Liver (tissue), 3 donors: ENCODE measurements around the gene HJURP.

Source experiments
- EGR1 ChIP-seq, 2 donors: IDR thresholded peaks; 2 replicates each; pipeline ENCODE4 v1.6.1; 2016 to 2018; ENCODE audit warnings: antibody characterized with exemption in 2 of 2, low read depth in 2 of 2
- FOXA1 ChIP-seq: IDR thresholded peaks from 2 replicates; pipeline ENCODE4 v1.6.1; 2016; ENCODE audit warnings: antibody characterized with exemption
- GABPA ChIP-seq, 2 donors: IDR thresholded peaks in 1 of 2; conservative IDR thresholded peaks in 1 of 2; 2 replicates each; pipeline ENCODE4 v1.6.1; 2016; ENCODE audit warnings: antibody characterized with exemption in 2 of 2, mild to moderate bottlenecking in 1 of 2, moderate library complexity in 1 of 2
- JUND ChIP-seq, 2 donors: IDR thresholded peaks; 2 replicates each; pipeline ENCODE4 v1.6.1; 2016; ENCODE audit warnings: antibody characterized with exemption in 2 of 2
- NR2F2 ChIP-seq: IDR thresholded peaks from 2 replicates; pipeline ENCODE4 v1.6.1; 2016; ENCODE audit warnings: antibody characterized with exemption
- RXRA ChIP-seq, 2 donors: IDR thresholded peaks; 2 replicates each; pipeline ENCODE4 v1.6.1; 2017 to 2018; ENCODE audit warnings: antibody characterized with exemption in 2 of 2, mild to moderate bottlenecking in 1 of 2
- SP1 ChIP-seq: IDR thresholded peaks from 2 replicates; pipeline ENCODE4 v1.6.1; 2018; ENCODE audit warnings: antibody characterized with exemption, mild to moderate bottlenecking
- TAF1 ChIP-seq: conservative IDR thresholded peaks from 2 replicates; pipeline ENCODE4 v1.6.1; 2016; ENCODE audit warnings: antibody characterized with exemption, mild to moderate bottlenecking
- YY1 ChIP-seq: IDR thresholded peaks from 2 replicates; pipeline ENCODE4 v1.6.1; 2016; ENCODE audit warnings: antibody characterized with exemption, mild to moderate bottlenecking
- TF ChIP-seq, protein P1 (sequence below): fragments of 150-350 bp; IDR thresholded peaks from 2 replicates; pipeline ENCODE4 v1.5.1; 2017; ENCODE audit warnings: improper control_type of control experiment, low read depth, low read length; ENCODE audit not compliant: missing input control
- TF ChIP-seq, protein P2 (sequence below): IDR thresholded peaks from 2 replicates; pipeline ENCODE4 v1.6.1; 2016; ENCODE audit warnings: antibody characterized with exemption
- TF ChIP-seq, protein P3 (sequence below): IDR thresholded peaks from 2 replicates; pipeline ENCODE4 v1.6.1; 2016; ENCODE audit warnings: antibody characterized with exemption, mild to moderate bottlenecking
- TF ChIP-seq, protein P4 (sequence below): IDR thresholded peaks from 2 replicates; pipeline ENCODE4 v1.6.1; 2016; ENCODE audit warnings: antibody characterized with exemption
- TF ChIP-seq, protein P5 (sequence below): IDR thresholded peaks from 2 replicates; pipeline ENCODE4 v1.6.1; 2016; ENCODE audit warnings: antibody characterized with exemption
- donor health status: healthy.
- donor health status: healthy.

DNA sequence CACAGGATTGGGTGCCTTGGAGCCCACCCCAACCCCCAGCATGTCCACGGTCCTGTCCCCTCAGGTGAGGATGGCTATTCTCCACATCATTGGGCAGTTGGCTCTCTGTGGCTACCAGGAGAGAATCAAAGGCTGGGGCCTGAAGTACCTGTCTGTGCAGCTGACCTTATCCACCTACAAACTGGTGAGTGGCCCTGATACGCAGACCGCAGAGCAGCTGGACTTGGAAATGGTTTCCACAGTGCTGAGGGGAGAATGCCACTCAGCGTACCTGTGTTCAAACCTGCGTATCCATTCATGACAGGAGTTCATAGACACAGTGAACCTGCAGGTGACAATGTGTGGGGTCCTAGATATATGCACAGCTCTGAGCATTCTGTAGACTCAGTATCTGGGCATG, 54.6 kb downstream of the HJURP start:
- TF ChIP-seq, protein P1, sequence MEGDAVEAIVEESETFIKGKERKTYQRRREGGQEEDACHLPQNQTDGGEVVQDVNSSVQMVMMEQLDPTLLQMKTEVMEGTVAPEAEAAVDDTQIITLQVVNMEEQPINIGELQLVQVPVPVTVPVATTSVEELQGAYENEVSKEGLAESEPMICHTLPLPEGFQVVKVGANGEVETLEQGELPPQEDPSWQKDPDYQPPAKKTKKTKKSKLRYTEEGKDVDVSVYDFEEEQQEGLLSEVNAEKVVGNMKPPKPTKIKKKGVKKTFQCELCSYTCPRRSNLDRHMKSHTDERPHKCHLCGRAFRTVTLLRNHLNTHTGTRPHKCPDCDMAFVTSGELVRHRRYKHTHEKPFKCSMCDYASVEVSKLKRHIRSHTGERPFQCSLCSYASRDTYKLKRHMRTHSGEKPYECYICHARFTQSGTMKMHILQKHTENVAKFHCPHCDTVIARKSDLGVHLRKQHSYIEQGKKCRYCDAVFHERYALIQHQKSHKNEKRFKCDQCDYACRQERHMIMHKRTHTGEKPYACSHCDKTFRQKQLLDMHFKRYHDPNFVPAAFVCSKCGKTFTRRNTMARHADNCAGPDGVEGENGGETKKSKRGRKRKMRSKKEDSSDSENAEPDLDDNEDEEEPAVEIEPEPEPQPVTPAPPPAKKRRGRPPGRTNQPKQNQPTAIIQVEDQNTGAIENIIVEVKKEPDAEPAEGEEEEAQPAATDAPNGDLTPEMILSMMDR: no peak
- no peak for TF ChIP-seq YY1
- TF ChIP-seq, protein P2, sequence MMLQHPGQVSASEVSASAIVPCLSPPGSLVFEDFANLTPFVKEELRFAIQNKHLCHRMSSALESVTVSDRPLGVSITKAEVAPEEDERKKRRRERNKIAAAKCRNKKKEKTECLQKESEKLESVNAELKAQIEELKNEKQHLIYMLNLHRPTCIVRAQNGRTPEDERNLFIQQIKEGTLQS: no peak
- no peak for TF ChIP-seq FOXA1
- TF ChIP-seq TAF1: no peak
- TF ChIP-seq, protein P3, sequence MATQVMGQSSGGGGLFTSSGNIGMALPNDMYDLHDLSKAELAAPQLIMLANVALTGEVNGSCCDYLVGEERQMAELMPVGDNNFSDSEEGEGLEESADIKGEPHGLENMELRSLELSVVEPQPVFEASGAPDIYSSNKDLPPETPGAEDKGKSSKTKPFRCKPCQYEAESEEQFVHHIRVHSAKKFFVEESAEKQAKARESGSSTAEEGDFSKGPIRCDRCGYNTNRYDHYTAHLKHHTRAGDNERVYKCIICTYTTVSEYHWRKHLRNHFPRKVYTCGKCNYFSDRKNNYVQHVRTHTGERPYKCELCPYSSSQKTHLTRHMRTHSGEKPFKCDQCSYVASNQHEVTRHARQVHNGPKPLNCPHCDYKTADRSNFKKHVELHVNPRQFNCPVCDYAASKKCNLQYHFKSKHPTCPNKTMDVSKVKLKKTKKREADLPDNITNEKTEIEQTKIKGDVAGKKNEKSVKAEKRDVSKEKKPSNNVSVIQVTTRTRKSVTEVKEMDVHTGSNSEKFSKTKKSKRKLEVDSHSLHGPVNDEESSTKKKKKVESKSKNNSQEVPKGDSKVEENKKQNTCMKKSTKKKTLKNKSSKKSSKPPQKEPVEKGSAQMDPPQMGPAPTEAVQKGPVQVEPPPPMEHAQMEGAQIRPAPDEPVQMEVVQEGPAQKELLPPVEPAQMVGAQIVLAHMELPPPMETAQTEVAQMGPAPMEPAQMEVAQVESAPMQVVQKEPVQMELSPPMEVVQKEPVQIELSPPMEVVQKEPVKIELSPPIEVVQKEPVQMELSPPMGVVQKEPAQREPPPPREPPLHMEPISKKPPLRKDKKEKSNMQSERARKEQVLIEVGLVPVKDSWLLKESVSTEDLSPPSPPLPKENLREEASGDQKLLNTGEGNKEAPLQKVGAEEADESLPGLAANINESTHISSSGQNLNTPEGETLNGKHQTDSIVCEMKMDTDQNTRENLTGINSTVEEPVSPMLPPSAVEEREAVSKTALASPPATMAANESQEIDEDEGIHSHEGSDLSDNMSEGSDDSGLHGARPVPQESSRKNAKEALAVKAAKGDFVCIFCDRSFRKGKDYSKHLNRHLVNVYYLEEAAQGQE: no peak
- TF ChIP-seq JUND (IDR thresholded peaks at IDR 0.05): no peak
- no peak for TF ChIP-seq GABPA (IDR thresholded peaks at IDR 0.05 in 1 of 2, conservative IDR thresholded peaks at IDR 0.05 in 1 of 2)
- no peak for TF ChIP-seq NR2F2
- TF ChIP-seq RXRA (IDR thresholded peaks at IDR 0.05): no peak
- TF ChIP-seq, protein P4, sequence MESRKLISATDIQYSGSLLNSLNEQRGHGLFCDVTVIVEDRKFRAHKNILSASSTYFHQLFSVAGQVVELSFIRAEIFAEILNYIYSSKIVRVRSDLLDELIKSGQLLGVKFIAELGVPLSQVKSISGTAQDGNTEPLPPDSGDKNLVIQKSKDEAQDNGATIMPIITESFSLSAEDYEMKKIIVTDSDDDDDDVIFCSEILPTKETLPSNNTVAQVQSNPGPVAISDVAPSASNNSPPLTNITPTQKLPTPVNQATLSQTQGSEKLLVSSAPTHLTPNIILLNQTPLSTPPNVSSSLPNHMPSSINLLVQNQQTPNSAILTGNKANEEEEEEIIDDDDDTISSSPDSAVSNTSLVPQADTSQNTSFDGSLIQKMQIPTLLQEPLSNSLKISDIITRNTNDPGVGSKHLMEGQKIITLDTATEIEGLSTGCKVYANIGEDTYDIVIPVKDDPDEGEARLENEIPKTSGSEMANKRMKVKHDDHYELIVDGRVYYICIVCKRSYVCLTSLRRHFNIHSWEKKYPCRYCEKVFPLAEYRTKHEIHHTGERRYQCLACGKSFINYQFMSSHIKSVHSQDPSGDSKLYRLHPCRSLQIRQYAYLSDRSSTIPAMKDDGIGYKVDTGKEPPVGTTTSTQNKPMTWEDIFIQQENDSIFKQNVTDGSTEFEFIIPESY: no peak
- TF ChIP-seq SP1: no peak
- no peak for TF ChIP-seq EGR1 (IDR thresholded peaks at IDR 0.05; ENCODE audit: low read depth in 2 of 2)
- TF ChIP-seq, protein P5, sequence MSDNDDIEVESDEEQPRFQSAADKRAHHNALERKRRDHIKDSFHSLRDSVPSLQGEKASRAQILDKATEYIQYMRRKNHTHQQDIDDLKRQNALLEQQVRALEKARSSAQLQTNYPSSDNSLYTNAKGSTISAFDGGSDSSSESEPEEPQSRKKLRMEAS: no peak
